DND-41 (cell line): ENCODE results near the gene PRMT3.

Experiments
- EZH2 ChIP-seq: IDR thresholded peaks from 3 replicates; pipeline ENCODE4 v1.6.1; 2012; ENCODE audit warnings: borderline replicate concordance, low read depth, mild to moderate bottlenecking, moderate library complexity, low read length, inconsistent platforms; ENCODE audit not compliant: severe bottlenecking
- TF ChIP-seq, protein P1 (sequence below): IDR thresholded peaks from 2 replicates; pipeline ENCODE4 v1.5.1; 2012; ENCODE audit warnings: borderline replicate concordance, low read length, moderate library complexity, mild to moderate bottlenecking; ENCODE audit not compliant: poor library complexity, severe bottlenecking; ENCODE audit errors: extremely low read depth

DNA sequence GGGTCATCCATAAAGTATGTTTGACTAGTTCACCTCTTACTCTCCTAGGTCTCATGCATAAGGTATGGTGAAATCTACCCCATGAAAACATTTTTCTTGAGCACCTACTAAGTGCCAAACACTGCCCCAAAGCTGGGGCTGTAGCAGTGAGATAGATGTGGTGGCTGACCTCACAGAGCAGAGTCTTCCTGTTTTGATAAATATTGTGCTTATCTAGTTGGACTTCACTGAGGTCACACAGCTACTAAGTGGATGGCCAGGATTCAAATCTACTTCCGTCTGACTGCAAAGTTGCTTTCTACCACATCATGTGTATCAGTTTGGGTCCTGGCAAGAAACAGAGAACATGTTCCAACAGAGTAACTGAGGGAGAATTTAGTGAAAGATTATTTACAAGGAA is 30.4 kb upstream of the PRMT3 start:
- TF ChIP-seq, protein P1, sequence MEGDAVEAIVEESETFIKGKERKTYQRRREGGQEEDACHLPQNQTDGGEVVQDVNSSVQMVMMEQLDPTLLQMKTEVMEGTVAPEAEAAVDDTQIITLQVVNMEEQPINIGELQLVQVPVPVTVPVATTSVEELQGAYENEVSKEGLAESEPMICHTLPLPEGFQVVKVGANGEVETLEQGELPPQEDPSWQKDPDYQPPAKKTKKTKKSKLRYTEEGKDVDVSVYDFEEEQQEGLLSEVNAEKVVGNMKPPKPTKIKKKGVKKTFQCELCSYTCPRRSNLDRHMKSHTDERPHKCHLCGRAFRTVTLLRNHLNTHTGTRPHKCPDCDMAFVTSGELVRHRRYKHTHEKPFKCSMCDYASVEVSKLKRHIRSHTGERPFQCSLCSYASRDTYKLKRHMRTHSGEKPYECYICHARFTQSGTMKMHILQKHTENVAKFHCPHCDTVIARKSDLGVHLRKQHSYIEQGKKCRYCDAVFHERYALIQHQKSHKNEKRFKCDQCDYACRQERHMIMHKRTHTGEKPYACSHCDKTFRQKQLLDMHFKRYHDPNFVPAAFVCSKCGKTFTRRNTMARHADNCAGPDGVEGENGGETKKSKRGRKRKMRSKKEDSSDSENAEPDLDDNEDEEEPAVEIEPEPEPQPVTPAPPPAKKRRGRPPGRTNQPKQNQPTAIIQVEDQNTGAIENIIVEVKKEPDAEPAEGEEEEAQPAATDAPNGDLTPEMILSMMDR: no peak
- TF ChIP-seq EZH2: no peak
